HG03095 (cell line): ENCODE results near the gene SFXN2.
A peak's percentile ranks its signal among the peaks of the same experiment; 100 is the strongest.
"Not testable (repeated sequence)": the region's sequence is repeated elsewhere in the genome, so short reads cannot be mapped to it uniquely, and the experiment has no call there.

Source experiments
- ATAC-seq: cut with Tn5 transposase; IDR thresholded peaks from one replicate; pipeline ENCODE4 v1.9.1; 2021; ENCODE audit warnings: moderate library complexity; ENCODE audit not compliant: unreplicated experiment

The SFXN2 gene

DNA sequence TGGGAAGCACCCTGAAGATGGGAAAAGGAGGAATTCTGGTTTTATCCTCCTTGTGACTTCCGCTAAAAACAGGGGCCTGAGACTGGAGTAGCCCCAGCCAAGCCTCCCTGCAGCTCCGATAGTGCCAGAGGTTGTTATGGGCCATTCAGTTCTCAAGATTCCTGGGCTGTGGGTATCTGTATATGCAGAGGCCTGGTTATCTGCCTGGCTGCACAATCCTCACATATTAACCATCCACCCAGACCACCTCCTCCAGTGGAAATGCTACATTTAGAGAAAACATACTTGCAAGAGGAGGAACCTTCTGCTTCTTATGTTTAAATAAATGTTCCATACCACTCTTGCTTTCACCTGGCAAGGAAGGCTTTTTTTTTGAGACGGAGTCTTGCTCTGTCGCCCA, 34.8 kb upstream of the SFXN2 start:
- ATAC-seq, result no peak

DNA sequence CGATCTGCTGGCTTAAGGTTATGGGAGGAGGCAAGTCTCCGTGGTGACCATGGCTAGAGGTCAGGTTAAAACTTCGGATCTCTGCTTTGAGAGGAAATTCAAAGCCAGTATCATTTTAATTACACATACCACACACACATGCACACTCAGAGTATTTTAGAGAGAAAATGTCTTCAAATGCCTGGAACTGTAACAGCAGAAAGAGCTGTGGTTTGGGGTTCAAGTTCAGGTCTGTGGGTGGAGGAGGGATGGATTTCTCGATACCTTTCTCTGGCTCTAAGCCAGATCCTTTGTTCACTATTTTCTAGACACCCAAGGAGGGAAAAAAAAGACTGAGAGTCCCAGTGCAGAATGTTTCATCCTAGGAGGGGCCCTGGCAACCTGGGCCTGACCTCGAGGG, 32.7 kb upstream of the SFXN2 start:
- no peak for ATAC-seq

DNA sequence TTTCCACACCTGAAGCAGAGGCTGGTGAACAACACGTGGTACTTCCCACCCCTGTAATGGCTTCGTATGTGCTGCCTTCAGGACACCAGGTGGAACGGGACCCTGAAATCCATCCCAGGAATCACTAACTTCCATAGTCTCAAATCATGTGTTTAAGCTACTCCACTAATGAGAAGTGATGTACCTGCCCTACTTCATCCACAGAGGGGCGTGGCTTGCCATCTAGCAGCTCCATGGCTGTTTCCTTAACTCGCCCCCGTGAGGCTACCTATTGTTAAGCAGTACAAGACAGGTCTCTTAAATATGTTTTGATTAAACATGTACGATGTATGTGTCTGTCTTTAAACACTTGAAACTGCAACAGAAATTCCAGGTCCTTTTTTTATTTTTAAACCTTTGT, 32.0 kb upstream of the SFXN2 start:
- ATAC-seq, result no peak

DNA sequence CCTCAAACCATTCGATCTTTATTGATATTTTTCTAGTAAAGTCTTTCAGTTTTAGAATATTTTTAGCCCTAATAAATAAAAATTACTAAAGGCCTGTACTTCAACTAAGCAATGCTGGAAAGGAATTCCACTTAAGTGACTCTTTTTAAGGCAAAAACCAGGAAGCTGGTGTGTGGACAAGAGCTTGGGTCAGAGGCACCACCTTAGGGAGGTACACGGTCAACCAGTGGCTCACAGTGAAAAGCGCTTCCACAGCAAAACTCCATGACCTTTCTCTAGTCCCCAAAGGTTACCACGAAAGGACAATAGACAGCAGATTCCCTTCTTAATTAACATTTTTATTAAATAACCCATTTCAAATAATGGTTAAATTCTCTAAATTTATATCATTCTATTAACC, 31.5 kb upstream of the SFXN2 start:
- no peak for ATAC-seq

DNA sequence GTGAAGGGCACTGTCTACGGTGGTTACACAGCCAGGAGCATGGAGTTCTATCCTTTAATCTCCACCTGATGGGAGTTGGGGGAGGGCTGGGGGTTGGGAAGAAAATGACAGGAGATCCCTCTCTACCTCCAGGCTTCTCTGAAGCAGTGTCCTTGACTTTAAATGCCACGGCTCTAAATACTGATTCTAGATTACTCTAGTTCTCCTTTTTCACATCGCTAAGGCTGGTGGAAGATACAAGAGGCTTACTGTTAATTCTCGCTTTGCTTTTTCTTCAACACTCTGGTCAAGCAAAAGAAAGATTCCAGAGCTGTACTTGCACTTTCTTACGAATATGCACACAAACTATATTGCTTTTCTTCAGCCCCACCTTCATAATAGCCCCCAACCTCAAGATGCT, 30.7 kb upstream of the SFXN2 start:
- no peak for ATAC-seq

DNA sequence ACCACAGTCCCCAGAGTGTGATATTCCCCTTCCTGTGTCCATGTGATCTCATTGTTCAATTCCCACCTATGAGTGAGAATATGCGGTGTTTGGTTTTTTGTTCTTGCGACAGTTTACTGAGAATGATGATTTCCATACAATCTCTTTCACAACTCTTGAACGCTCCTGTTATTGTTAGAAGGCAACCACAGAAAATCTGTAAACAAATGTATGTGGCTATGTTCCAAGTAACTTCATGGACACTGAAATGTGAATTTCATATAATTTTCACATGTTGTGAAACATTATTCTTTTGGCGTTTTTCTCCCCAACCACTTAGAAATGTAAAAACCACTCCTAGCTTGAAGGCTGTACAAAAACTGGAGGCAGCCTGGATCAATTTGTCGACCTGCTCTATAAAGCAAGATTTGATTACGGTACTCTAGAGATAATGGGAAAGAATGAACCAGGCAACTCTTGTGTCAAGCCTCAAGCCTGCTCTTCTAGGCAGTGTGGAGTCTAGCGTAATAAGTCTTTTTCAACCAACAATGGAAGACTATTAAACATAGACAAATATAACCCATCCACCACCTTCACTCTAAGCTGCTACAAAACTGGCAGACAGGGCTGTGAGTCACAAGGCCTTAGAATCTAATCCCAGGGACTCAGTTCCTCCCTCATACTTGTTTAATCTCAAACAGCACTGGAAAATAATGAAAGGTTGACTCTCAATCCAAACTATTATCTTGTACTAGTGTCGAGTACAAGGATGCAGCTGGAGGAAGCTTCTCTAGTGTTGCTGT, 23.0 kb upstream of the SFXN2 start:
- no peak for ATAC-seq

DNA sequence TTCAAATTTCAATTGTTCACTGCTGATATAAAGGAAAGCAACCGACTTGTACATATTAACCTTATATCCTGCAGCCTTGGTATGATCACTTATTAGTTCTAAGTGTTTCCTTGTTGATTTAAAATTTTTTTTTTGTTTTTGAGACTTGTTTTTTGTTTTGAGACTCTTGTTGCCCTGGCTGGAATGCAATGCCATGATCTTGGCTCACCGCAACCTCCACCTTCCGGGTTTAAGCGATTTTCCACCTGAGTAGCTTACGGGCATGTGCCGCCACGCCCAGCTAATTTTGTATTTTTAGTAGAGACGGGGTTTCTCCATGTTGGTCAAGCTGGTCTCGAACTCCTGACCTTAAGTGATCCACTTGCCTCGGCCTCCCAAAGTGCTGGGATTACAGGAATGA, 19.0 kb upstream of the SFXN2 start:
- not testable (repeated sequence) for ATAC-seq

DNA sequence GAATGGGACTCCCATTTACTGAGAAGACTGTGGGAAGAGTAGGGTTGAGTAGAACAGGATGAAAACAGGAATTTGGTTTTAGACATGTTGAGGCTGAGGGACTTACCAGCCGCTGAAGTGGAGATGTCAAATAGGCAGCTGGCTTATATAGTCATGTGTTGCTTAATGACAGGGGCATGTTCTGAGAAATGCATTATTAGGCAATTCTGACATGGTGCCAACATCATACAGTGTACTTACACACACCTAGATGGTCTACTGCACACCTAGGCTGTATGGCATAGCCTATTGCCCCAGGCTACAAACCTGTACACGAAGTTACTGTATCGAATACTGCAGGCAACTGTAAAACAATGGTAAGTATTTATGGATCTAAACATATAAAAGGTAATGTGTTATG, 17.7 kb upstream of the SFXN2 start:
- ATAC-seq, result no peak

DNA sequence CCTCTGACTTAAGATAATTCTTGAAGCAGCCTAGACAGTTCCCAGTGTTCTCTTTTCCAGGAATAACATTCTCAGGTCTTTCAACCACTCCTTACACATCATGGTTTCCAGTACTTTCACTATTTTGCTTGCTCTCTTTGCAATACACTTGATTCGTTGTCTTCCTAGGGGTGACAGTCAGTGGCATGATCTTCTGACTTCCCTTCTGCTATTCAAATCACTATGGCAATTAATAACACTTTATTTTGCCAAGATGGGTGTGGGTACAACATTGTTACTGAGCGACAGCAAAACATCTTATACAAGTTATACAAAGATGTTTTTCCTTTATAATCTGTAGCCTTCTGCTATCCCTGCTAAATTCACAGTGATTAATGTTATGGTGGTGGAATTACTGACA, 15.5 kb upstream of the SFXN2 start:
- ATAC-seq, result no peak

DNA sequence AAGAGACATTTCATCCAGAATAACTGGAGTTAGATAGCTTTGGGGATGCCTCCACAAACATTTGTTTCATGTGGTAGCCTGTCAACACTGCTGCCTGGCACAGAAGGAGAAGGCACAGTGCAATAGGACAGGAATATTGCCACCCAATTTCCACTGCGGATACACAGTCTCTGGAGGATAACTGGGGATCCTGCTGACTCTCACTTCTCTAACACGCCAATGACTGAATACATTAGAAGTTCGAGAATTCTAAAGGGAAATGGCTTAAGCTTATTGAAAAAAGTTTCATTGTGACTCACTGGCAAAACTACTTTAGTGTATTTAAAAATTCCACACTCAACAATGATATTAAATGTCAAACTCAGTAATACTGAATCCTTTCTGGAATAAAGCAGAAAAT, 13.2 kb upstream of the SFXN2 start:
- ATAC-seq, result no peak

DNA sequence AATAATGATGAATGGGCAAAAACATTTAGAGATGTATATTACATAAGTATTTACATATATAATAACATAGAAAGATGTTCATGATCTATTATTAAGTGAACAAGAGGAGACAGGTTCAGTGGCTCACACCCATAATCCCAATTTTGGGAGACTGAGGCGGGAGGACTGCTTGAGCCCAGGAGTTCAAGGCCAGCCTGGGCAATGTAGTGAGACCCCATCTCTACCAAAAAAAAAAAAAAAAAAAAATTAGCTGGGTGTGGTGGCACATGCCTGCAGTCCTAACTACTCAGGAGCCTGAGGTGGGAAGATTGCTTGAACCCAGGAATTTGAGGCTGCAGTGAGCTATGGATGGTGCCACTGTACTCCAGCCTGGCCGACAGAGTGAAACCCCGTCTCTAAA, 12.6 kb upstream of the SFXN2 start:
- no peak for ATAC-seq

DNA sequence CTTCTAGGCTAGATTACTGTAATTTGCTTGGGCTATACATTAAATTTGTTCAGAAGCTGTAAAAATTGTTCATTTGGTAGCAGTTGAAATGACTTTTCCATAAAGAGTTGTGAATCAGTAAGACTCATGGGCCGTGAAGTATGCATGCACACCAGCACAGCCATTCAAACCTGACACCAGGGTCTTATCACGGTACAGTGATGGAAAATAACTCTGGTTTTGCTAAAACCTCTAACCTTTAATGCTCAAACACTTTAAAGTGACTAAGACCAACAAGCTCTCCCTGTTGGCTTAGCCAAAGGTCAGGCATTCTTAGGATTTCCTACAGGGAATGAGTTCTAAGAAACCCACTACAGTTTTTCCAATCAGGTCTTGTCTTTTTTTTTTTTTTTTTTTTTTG, 11.7 kb upstream of the SFXN2 start:
- no peak for ATAC-seq

DNA sequence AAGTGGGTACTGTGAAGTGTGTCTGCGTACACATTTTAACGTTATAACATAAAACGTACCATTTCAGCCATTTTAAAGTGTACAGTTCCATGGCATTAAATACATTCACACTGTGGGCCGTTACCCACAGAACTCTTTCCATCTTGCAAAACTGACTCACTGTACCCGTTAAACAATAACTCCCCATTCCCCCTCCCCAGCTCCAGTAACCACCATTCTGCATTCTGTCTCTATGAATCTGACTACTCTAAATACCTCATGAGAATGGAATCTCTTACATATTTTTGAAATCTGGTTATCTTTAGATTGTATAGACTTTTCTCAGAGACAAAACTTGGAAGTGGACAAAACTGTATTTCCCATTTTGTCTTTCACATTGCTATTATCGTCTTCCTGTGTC, 9.5 kb upstream of the SFXN2 start:
- no peak for ATAC-seq

DNA sequence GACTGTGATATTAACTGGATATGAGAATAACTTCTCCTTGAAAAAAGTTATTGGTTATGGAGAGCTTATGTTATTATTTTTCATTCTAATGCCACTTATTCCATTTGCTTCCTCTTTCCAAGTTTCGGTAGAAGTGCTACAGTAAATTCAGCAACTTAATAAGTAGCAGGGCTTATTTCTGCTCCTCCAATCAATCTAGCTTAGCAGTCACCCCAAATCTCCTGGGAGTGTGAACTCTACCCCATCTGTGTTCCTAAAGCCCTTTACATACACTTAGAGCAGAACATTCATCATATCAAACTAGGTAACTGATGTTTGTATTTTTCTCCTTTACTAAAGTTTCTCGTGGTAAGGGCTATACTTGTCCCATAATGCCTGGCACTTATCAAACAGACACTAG, 8.9 kb upstream of the SFXN2 start:
- ATAC-seq, result no peak

DNA sequence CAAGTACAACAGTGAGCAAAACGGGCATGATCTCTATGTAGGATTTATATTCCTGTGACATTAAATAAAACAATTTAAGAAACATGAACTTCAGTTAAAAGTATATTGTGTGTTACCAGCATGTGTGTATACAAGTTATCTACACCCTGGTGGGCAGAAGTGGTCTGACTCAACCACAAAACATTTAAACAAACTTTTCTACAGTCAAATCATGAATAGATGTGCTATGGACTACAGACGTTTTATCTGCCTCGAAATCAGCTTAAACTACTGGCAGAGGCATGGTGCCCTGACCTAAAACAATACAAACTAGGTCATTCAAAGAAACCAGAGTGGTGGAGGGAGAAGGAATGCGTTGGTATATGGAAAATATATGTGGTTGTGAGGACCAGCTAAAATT, 3.8 kb upstream of the SFXN2 start:
- ATAC-seq, result no peak

DNA sequence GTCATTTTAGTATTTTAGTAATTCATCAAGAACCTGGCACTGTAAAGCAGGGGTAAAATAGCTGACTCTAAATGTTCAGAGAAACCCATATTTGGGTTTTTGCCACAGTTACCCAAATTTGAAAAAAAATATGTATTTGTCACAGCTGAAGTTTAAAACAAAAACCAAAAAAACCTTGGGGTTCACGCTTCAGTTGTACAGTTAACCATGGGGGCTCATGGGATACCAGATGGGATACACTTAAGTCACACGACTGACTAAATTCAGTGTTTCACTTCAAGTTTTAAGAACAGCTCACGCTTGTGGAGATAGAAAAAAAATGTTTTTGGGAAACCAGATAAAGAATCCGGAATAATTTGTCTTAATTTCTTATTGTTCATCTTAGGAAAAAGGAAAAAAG, 2.3 kb upstream of the SFXN2 start:
- no peak for ATAC-seq

DNA sequence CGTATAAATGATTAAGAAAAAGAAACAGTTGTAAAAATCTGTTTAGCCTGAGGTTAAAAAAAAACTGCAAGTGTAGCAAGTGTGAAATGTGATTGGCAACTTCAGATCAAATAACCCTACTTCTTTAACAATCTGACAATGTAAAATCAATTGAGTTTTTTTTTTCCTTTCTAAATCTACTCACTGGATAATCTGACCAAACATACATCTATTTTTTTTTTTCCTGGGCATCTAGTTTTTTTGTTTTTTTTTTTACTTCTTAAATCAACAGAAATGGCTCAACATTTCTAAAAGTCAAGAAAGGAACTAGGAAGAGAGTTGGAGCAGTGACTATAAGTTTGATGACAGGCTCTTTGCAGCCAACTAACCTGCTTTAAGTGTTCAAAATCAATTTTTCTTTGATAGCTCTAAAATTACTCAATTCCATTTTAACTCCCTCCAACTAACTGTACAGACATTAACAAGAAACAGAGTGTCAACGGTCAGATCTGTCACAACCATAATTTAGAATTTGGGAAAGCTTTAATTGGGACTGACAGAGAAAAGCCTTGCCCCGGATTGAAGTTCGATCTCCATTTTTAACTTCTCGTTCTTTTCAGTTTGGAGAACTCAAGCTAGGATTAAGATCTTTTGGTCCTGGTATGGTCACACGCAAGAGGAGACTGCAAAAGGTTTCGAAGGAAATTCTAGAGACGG, 1.4 kb upstream of the SFXN2 start:
- ATAC-seq, result no peak

DNA sequence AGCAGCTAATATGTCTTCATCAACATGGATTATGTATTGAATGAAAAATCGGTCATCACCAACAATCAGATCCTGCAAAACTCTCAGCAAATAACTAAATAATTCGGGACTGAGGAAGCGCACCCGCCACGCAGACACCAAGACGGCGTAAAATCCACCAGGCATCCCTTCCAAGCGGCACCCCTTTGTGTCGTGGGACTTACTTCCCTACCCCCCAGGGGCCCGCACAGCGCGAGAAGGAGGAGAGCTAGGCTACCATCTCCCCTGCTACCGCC, 960 bp upstream of the SFXN2 start:
- peak; percentile 34 for ATAC-seq

DNA sequence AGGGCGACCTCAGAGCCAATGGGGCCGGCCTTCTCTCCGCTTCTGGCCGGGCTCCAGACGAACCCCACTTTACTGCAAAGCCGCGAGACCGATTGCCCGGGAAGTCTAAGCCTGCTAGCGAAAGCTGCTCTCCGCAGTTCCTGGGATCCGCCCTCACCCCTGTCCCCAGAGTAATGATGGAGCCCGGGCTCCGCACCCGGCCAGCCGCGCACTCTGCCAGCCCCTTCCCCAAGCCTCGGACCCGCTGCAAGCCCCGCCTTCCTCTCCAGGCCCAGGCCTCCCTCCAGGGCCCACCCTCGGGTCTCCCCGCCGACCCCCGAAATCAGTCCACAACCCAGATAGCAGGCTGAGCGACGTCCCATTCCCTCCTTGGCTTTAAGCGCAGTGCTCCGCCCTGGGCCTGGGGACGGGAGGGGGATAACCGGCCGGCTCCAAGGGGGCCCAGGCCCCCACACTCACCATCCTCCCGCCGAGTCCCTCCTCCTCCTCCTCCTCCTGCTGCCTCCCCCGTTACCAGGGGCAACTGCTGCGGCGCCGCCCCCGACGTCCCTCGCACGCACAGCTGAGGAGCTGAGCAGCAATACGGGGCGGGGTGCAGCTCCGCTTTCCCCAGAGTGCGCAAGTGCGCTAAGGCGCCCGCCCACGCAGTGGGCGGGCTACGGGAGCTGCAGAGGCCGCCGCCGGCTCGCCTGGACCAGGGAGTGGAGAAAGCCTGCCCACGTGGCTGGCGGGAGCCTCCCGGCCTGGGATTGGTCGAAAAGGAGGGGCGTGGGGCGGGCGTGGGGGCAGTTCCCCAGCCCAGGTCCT, 419 bp upstream of the SFXN2 start, which contains the start of gene ARL3:
Gene ARL3 (minus strand): TSS at position 584 of the 807 bp plus-strand sequence. CDS start 122 bp downstream, at position 462.
- peak; percentile 77 for ATAC-seq

DNA sequence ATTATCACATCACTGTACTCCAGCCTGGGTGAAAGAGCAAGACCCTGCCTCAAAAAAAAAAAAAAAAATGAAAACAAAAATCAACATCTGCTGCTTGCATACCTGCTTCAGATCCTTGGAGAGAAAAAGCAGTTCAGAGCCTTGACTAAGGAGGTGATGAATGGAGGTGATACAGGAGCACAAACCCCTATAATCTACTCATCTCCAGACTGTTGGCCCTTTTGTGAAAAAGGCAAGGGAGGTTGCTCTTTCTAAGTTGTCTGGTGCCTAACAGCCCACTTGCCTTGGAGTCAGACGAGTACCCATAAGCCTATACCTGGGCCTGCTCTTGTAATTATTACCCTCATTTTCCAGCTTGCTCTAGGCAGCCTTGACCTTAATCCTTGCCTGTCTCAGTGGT, 1.4 kb downstream of the SFXN2 start:
- no peak for ATAC-seq

DNA sequence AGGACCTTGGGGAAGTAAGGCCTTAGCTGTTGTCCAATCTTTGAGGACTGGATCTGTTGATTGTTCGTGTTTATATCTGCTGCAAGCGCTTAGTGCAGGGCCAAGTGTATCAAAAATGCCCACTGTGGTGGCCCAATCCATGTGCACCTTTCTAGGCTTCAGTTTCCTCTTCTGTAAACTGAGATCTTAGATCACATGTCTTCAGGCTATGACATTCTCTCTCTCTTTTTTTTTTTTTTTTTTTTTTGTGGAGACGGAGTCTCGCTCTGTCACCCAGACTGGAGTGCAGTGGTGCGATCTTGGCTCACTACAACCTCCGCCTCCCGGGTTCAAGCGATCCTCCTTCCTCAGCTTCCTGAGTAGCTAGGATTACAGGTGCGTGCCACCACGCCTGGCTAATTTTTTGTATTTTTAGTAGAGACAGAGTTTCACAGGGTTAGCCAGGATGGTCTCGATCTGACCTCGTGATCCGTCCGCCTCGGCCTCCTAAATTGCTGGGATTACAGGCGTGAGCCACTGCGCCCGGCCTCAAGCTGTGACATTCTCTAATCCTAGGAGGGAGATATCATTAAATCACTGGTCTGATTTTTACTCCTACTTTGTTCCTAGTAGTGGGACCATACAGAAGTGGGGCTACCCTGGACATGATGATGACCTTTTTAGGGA, 2.6 kb downstream of the SFXN2 start:
- not testable (repeated sequence) for ATAC-seq
